T47D (cell line): ENCODE results near the gene PLEKHA4.
"Not testable (repeated sequence)": the region's sequence is repeated elsewhere in the genome, so short reads cannot be mapped to it uniquely, and the experiment has no call there.

Experiments
- DNase-seq, 2 experiments: peaks; one replicate each; pipeline versions ENCODE4 v3.0.0 to v3.0.0-alpha.2; 2011 to 2012; ENCODE audit warnings: low read depth in 1 of 2, low spot score in 1 of 2
- JUND ChIP-seq: IDR thresholded peaks from 2 replicates; pipeline ENCODE4 v1.6.1; 2012; ENCODE audit warnings: low read depth
- in situ Hi-C: cut with HindIII; loops from 2 replicates; pipeline ENCODE4 v1.10.0; 2016; ENCODE audit warnings: low sequenced_read_pairs, low pct_unique_long_range_greater_than_20kb

Gene PLEKHA4

GRCh38 chr19:48900477-48901406 lies 32.3 kb upstream of the PLEKHA4 start:
- in situ Hi-C loops = no loop called here
- DNase-seq = peak; percentile 32 to 52
- no peak for TF ChIP-seq JUND

GRCh38 chr19:48899781-48900476 lies 31.5 kb upstream of the PLEKHA4 start, which contains the start of gene NUCB1:
Gene NUCB1, plus strand, starts transcription at chr19:48900312. Its CDS starts 485 bp downstream, at chr19:48900797.
- peak; percentile 95 to 98 for DNase-seq
- TF ChIP-seq JUND = no peak
- in situ Hi-C loops = no loop called here

DNA sequence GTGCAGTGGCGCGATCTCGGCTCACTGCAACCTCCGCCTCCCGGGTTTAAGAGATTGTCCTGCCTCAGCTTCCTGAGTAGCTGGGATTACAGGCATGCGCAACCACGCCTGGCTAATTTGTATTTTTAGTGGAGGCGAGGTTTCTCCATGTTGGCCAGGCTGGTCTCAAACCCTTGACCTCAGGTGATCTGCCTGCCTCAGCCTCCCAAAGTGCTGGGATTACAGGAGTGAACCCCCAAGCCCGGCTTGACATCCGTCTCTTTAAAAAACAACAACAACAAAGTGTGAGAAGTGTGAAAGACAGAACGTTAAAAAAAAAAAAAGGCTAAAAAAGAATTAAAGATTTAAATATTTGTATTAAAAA lies 31.0 kb upstream of the PLEKHA4 start:
- in situ Hi-C loops, DNase-seq: not testable (repeated sequence)

- in situ Hi-C loops = no loop called here
- no peak for DNase-seq
- TF ChIP-seq JUND = no peak
Observed at GRCh38 chr19:48897181-48897580, 28.8 kb upstream of the PLEKHA4 start.

GRCh38 chr19:48896191-48896720 lies 27.8 kb upstream of the PLEKHA4 start:
- in situ Hi-C loops = no loop called here
- no peak for DNase-seq
- no peak for TF ChIP-seq JUND

- no peak for TF ChIP-seq JUND
- no peak for DNase-seq
- in situ Hi-C loops = no loop called here
Observed at GRCh38 chr19:48895226-48895625, 26.8 kb upstream of the PLEKHA4 start.

DNA sequence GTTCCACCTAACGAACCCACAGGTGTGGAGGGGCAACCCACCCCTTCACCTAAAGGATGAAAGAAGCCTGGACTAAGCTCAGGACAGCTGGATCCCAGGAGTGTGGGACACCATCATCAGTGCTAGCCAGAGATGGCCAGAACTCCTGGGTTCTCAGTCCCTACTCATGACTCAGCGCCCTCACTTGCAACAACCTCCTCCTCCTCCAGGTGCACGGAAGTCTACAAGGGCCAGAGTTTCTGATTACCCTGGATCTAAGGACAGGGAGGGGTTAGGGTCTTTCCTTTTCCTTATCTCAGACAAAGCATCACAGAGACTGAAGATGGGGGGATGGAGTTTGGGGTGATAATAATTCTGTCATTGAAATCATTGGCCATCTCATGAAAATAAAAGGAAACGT lies 22.1 kb upstream of the PLEKHA4 start:
- in situ Hi-C loops = no loop called here
- no peak for DNase-seq
- no peak for TF ChIP-seq JUND

GRCh38 chr19:48889496-48889895 lies 21.1 kb upstream of the PLEKHA4 start:
- in situ Hi-C loops, DNase-seq: not testable (repeated sequence)

GRCh38 chr19:48887861-48888612 lies 19.6 kb upstream of the PLEKHA4 start:
- no peak for TF ChIP-seq JUND
- in situ Hi-C loops = no loop called here
- DNase-seq = no peak

GRCh38 chr19:48883726-48884125 lies 15.3 kb upstream of the PLEKHA4 start:
- TF ChIP-seq JUND = no peak
- in situ Hi-C loops = no loop called here
- DNase-seq = no peak

DNA sequence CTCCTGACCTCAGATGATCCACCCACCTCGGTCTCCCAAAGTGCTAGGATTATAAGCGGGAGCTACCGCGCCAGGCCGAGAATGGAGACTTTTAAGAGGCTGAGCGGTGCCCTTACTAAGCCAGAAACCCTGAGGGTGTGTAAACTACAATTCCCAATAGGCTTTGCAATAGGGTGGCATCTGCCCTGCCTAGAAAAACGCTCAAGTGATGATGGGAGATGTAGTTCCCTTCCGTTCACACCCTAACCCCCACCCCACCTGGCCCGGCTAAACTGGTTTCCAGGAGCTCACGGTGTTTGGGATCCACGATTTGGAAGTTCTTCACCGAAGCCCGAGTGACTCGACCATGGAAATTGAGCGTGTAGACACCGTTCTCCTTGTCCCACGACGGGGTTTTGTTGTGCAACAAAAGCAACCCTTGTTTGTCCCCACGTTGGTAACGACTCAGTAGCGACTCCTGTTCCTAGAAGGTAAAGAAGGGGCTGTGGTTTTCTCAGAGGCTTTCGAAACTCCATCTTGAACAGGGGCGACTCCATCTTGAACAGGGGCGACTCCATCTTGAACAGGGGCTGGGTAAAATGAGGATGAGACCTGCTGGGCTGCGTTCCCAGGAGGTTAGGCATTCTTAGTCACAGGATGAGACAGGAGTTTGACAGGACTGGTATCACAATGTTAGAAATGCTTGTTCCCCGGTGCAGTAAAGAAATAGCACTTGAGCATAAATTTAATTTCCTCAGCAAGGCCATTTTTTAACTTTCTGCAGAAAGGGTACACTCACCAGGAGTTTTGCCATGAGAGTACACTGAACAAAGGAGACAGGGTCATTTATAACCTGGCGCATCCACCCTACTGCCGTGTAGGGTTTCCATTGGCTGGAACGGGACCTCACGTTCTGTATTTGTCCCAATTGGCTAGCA lies 13.6 kb upstream of the PLEKHA4 start:
- TF ChIP-seq JUND = no peak
- peak in 1 of 2 experiments; percentile 92 for DNase-seq
- in situ Hi-C loops = no loop called here

GRCh38 chr19:48879696-48880095 lies 11.3 kb upstream of the PLEKHA4 start:
- not testable (repeated sequence) for DNase-seq

More at GRCh38 chr19:48879696-48880095, 11.3 kb upstream of the PLEKHA4 start:
- in situ Hi-C loops = not testable (repeated sequence)
